ENCODE data around the gene PLB1.

Gene PLB1

DNA sequence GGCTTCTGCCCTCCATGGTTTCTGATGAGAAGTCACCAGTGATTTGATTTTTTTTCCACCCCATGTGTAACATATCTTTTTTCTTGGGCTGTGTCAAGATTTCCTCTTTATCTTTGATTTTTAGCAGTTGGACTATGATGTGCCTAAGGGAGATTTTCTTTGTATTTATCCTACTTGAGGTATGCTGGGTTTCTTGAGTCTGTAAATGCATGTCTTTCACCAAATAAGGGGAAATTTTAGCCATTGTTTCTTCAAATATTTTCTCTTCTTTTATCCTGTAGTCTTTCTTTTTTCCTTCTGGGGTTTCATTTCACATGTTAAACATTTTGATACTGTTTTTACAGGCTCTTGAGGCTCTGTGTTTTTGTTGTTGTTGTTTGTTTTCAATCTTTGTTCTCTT lies 33.7 kb upstream of the PLB1 start:
- H3K27ac ChIP-seq = no peak overlapping the region
- TF ChIP-seq, protein P1, sequence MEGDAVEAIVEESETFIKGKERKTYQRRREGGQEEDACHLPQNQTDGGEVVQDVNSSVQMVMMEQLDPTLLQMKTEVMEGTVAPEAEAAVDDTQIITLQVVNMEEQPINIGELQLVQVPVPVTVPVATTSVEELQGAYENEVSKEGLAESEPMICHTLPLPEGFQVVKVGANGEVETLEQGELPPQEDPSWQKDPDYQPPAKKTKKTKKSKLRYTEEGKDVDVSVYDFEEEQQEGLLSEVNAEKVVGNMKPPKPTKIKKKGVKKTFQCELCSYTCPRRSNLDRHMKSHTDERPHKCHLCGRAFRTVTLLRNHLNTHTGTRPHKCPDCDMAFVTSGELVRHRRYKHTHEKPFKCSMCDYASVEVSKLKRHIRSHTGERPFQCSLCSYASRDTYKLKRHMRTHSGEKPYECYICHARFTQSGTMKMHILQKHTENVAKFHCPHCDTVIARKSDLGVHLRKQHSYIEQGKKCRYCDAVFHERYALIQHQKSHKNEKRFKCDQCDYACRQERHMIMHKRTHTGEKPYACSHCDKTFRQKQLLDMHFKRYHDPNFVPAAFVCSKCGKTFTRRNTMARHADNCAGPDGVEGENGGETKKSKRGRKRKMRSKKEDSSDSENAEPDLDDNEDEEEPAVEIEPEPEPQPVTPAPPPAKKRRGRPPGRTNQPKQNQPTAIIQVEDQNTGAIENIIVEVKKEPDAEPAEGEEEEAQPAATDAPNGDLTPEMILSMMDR (conservative IDR thresholded peaks at IDR 0.05) = no peak

DNA sequence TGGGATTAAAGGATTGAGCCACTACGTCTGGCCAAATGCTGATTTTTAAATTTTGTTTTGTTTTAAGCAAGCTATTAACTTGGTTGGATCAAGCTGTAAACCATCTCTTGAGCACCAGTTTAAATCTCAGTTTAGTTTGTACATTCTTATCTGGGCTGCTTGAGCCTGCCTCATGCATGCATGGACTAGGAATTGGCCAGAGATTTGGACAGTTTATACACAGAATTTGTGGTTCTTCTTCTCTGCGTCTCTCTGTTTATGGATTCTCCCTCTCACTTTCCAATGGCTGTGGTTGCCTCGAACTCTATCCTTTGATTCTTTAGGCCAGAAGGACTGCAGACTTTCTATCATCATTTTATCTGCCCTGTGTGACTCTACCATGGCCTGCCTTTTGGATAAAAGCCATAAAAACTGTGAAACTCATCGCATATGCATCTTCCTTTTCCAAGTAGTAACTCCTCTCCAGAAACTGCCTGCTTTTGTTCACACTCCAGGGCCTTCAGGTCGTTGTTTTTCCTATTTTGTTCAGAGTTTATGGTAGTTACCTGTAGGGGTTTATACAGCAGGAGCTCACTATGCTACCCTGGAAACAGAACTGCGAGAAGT lies 32.5 kb upstream of the PLB1 start:
- TF ChIP-seq, protein P1 (conservative IDR thresholded peaks at IDR 0.05) = no peak
- H3K27ac ChIP-seq = no peak overlapping the region

DNA sequence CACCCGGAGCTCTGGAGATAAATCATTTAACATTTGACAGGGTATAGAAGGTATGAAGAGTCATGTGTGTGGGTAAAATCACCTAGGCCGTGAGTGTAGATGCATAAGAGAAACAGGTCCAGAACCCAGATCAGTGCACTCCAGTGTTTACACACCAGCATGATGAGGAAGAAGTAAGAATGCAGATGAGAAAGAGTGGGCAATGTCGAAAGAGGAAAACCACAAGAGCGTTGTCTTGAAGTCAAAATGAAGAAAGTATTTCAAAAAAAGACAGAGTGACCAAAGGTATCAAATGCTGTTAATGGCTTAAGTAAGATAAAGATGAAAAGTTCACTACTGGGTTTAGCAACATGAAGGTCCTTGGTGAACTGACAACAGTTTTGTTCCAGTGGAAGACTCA lies 32.0 kb upstream of the PLB1 start:
- TF ChIP-seq, protein P1 (conservative IDR thresholded peaks at IDR 0.05) = no peak
- H3K27ac ChIP-seq = no peak overlapping the region

DNA sequence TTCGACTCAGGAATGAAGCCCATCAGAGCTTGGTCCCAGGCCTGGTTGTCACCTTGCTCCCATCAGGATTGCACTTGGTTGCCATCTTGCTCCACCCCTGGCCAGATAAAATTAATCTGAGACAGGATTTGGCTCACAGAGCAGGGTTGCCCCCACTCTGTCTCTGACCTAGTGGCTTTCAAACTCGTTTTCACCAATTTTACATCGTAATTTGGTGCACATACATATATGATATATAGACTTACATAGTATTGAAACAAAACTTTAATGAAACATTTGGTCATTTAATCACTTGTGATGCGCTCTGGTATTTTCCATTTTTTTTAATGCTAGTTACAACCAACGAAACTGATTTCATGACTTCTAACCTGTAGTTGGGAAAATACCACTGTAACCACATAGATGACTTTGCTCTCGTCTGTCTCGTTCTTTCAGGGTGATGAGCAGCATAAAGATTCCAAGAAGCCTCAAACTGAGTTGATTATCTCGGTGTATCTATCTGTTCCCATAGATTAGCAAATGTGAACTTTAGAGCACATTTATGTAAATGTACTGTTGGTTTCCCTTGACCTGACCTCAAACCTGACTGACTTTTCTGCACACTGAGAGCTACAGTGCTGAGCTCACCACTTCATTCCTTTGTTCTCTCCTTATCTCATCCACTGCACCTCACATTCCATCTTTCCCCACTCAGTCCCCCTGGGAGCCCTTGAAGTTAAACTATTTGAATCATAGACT lies 30.5 kb upstream of the PLB1 start:
- TF ChIP-seq, protein P1 (conservative IDR thresholded peaks at IDR 0.05) = no peak

DNA sequence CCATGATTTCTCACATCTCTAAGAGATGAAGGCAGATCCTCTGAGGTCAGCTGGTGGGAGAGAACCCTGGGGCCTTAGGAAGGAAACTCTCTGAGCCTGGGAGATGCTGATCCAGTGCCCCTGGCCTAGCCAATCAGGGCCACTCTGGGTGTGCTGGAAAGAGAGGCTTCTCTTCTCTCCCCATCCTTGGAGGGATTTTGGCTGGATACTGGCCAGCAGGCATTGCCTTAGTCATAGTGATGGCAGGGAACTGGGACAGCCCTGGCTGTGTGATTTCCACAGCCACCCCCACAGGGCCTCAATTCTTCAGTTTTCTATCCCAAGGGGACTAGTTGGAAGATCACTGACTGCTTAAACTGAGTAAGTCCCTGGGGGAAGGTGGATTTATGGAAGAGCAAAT lies 26.6 kb upstream of the PLB1 start:
- no peak overlapping the region for H3K27ac ChIP-seq
- TF ChIP-seq, protein P1 (conservative IDR thresholded peaks at IDR 0.05) = no peak

More for the DNA sequence above, 30.5 kb upstream of the PLB1 start:
- H3K27ac ChIP-seq = no peak overlapping the region

DNA sequence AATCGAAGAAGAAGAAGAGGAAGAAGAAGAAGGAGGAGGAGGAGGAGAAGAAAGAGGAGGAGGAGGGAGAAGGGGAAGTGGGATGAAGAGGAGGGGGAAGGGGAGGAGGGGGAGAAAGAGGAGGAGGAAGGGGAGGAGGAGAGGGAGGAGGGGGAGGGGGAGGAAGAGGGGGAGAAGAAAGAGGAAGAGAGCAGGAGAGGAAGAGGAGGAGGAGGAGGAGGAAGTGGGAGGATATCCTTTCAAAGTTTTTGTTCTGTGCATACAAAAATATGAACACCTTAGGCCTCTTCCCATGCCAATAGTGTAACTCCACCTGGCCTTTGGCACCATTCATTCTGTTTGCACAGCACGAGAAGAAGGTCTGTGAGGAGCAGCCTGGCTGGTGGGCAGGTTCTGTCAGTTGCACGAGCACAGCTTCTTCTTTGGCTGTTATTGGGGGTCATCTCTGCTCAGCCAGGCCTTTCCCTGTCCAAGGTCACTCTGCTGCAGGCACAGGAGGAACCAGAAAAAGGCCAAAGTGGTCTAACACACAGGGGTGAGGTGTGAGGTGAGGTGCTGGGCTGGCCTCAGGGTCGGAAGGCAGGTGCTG lies 25.8 kb upstream of the PLB1 start:
- peak overlapping the region; percentile 31; the same call in 1 of the 2 replicates for H3K27ac ChIP-seq
- TF ChIP-seq, protein P1 (conservative IDR thresholded peaks at IDR 0.05) = no peak

DNA sequence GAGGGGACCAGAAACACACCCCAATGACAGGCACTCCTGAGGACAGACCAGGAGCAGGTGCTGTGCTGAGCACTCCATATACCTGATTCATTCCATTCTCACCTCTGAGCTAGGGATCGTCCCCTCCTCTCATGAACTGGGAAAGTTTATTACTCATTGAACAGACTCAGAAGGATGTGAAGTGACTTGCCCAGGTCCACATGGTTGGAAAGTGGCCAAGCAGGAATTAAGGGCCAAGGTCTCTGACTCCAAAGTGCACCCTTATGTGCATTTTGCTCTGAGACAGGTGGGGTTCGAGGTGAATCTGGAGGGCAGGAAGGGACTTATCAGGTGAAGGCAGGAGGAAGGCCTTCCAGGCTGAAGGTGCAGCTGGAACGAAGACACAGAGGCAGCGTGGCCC lies 25.1 kb upstream of the PLB1 start:
- peak overlapping the region; percentile 31; the same call in 1 of the 2 replicates for H3K27ac ChIP-seq
- TF ChIP-seq, protein P1 (conservative IDR thresholded peaks at IDR 0.05) = no peak

All from VCaP (cell line).